ENCODE measurements around the gene PCSK7. TPM values are rescaled to one million over a fixed set of nuclear protein-coding genes. Genes with fewer than 3 reads are reported as not detected.
"Not testable (repeated sequence)": the region's sequence is repeated elsewhere in the genome, so short reads cannot be mapped to it uniquely, and the experiment has no call there.

Gene PCSK7
- total RNA-seq, 1 experiment from 2014 or later: 33.7 TPM

DNA sequence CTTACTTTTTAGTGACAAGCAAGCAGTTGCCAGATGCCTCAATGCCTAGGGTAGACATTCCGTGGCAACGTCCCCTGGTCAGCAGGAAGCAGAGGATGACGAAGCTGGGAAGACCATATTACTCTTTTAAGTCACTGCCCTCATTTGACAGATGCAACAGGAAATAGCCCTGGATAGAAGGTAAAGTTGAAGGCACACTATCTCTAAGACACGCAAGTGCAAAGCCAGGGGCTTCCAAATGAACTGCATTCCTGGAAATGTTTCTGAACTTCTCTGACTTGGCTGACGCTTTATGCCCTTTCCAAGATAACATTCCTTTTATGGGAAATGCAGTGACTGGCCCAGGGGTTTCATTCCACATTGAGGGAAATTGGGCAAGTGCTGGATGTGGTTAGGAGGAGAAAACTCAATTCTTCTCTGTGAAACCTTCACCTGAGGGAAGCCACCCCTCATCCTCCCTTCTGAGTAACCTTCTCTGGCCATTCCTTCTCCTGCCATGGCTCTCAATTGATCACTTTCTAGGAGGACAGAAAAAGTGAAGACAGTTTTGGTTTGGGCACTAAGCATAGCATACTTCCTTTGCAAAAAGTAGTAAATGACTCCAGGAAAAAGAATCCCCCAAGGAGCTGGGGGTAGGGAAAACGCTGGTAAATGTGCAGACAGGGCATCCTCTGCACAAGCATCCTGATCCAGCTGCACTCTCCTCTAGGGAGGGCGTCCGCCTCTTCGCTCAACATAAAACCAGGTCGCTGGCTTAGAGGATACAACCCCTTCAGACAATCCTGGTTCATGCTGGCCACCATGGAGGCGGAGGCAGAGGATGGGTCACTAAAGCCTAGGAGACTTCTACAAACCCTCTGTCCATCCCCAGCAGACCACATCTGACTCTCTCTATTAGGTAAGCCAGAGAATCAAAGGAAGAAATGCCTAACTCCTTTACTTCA lies 14.5 kb downstream of the PCSK7 start:
- no peak for DNase-seq (ENCODE audit: low read depth)

DNA sequence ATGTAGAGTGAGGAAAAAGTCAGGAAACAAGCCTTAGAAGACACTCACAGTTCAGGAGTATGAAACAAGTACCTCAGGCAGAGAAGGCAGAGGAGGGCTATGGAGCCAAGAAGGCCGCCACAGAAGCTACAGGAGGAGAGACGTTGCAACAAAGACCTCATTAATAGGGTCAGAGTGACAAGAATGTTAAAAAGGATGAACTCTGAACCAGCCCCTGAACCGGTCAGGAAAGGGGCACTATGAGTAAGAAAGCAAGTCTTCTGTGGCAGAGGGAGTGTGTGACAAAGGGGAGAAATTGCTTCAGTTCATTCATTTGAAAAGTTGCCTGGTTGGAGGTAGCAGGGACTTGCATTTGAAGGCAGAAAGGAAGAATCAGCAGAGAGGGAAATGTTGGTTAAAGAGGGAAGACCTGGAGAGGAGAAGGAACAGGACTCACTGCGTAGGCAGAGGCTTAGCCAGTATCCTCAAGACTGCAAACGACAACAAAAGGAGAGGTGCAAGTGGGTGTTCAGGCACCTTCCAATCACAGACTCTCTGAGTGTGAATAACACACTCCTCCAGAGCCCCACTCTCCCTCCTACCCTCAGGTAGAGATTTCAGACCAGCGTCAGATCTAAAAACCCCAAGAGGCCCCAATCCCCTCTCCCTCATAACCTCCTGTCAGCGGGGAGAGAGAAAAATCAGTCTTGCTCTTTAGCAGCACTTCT lies 17.3 kb downstream of the PCSK7 start:
- DNase-seq (ENCODE audit: low read depth): no peak

DNA sequence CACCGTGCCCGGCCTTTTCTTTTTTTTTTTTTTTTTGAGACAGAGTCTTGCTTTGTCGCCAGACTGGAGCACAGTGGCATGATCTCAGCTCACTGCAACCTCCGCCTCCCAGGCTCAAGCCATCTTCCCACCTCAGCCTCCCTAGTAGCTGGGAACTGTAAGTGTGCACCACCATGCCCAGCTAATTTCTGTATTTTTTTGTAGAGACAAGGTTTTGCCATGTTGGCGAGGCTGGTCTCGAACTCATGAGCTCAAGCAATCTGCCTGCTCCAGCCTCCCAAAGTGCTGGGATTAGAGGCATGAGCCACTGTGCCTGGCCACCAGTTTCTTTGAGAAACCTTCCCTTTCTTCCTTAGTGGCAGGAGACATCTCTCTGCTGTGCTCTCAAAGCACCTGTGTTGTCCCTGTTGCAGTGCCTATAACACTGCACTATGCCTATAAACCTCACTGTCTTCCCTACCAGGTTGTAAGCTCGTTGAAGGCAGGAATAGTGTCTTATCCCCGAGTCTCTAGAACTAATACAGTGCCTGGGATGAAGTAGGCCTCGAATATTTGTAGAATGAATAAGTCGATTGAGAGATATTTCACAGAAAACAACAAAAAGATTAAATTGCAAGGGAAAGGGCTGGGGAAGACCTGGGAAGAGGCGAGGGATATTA lies 19.0 kb downstream of the PCSK7 start:
- DNase-seq (ENCODE audit: low read depth): no peak

DNA sequence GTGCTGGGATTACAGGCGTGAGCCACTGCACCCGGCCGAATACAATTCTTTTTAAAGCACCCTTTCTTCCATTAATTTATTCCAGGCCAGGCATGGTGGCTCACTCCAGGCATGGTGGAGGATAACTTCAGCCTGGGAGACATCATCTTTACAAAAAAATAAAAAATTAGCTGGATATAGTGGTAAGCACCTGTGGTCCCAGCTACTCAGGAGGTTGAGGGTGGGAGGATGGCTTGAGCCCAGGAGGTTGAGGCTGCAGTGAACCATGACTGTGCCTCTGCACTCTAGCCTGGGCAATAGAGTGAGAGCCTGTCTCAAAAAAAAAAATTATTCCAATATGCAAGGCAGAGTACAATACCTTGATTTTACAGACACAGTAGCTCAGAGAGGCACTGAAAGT lies 21.3 kb downstream of the PCSK7 start:
- DNase-seq (ENCODE audit: low read depth): no peak

DNA sequence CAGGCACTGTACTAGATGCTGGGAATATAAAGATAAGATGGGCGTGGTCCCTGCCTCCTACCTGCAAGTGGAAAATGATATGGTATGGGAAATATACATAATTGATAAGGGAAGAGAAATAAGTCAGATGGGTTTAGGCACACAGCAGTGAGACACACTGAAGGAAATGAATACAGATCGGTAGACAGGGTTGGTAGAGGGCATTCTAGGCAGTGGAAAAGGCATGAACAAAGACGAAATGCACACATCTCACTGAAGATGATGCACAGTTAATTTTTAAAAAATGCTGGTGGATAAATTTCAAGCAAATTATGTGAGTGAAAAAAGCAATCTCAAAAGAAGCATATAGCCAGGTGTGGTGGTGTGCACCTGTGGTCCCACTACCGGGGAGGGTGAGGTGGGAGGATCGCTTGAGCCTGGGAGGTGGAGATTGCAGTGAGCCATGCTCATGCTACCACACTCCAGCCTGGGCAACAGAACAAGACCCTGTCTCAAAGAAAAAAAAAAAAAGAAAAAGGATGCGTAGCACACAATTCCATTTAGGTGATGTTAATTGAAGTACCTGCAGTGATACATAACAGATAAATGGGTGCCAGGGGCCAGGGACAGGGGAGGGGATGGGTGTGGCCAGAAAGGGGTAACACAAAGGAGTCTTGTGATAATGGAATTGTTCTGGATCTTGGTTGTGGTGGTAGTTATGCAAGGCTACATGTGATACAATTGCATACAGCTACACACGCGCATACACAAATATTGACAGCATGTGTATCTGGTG lies 22.3 kb downstream of the PCSK7 start:
- DNase-seq (ENCODE audit: low read depth): not testable (repeated sequence)

DNA sequence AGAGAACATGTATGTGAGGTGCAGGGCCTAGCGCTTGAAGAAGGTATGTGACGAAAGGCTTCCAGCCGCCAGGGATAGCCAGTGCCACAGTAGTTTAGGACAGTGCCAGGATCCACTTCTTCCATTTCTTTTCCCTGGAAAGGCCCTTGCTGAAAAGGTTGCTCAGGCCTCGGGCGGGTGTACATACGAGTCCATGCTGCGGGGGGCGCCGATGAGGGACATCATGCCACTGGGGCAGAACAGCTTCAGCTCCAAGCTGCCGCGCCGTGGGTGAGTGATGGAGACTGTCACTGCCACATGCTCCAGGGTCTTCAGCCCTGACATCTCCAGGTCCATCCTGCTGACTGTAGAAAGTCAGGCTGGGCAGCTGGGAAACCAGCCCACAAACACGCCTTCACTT lies 23.2 kb downstream of the PCSK7 start:
- not testable (repeated sequence) for DNase-seq (ENCODE audit: low read depth)

DNA sequence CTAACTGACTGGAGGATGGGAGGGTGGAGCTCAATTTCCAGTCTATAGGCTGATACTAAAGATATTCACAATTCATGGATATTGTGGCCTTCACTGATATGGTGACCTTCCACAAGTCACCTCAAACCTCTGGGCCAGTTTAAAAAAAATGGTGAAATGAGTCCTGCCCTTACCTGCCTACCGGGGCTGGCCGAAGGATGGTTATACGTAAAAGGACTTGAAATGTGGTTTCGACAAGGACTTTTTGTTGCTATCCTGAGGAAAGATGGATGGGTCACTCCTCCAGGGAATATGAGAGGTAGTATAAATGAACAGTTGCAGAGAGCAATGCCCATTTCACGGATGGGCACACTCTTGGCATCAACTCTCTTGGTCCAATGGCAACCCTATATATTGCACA lies 24.4 kb downstream of the PCSK7 start:
- DNase-seq (ENCODE audit: low read depth): not testable (repeated sequence)

DNA sequence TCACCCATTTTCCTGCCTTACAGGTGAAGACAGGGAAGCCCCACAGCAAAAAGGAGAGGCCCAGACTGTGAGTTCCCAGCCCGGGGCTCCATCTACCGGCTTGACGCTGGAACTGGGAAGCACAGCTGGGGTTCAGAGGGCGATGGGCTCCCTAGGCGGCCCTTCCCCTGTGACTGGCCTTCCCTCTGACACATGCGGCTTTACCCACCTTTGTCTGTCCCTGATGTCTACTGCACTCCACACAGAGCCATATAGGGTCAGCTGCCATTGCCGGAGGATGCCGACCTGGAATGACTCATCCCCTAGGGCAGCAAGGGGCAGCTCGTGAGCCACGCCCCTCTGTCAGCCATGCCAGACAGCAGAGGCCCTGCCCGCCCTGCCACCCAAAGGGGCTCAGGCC lies 25.0 kb downstream of the PCSK7 start:
- DNase-seq (ENCODE audit: low read depth): peak; percentile 24

DNA sequence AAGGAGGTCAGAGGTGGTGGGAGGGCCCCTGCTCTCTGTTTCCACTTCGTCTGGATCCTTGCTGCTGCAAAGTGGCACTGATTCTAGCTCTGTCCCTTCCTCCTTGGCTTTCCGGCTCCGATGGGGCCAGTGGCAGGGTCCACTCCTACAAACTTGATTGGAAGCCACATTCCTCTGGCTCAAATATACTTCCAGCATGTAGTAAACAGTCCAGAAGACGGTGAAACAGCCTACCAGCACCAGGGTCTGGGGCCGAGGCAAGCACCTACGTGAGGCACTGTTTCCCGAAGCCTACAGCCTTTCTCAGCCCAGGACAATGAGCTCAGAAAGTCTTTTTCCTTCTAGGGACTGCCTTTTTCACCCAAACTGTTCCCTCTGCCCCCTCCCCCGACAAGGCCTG lies 25.8 kb downstream of the PCSK7 start:
- not testable (repeated sequence) for DNase-seq (ENCODE audit: low read depth)

DNA sequence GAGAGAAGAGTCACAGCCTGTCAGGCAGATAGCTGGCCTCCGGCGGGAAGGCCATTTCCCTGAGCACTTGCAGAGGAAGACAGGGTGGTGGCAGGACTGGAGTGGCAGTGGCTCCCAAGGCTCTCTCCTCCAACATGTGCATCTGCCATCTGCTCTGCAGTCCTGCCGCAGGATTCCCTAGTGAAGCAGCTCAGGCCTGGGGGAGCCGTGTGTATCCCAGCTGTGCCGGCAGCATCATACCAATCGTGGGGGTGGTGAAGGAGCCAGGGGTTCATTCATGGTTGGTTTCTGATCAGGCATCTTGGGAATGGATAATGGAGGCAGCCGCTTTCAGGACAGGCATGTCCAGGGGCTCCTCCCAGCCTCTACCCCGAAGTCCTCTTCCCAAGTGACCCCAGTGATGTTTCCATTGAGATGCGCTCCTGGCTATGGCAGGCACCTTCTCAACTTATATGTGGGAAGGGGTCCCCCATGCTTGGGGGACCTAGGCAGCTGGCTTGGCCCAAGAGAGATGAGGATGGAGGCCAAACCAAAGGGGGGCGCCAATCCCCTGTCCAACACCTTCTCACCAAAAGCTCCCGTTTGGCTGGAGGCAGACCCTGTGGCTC lies 26.6 kb downstream of the PCSK7 start:
- DNase-seq (ENCODE audit: low read depth): no peak

DNA sequence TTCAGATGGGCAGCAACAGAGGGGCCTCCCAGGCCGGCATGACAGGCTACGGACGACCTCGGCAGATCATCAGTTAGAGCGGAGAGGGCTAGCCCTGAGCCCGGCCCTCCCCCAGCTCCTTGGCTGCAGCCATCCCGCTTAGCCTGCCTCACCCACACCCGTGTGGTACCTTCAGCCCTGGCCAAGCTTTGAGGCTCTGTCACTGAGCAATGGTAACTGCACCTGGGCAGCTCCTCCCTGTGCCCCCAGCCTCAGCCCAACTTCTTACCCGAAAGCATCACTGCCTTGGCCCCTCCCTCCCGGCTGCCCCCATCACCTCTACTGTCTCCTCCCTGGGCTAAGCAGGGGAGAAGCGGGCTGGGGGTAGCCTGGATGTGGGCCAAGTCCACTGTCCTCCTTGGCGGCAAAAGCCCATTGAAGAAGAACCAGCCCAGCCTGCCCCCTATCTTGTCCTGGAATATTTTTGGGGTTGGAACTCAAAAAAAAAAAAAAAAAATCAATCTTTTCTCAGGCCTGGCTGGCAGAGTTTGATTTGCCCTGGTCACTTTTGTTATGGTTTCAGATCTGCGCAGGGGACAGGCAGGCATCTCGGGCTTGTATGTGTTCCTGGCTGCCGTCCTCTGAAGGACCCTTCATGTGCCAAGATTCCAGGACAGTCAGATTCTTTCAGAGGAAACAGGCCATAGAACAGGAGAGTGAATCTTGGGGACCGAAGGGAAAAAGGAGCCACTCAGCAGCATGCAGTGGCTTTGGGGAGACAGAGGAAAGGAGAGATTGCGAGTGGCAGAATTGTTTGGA lies 27.4 kb downstream of the PCSK7 start:
- no peak for DNase-seq (ENCODE audit: low read depth)

DNA sequence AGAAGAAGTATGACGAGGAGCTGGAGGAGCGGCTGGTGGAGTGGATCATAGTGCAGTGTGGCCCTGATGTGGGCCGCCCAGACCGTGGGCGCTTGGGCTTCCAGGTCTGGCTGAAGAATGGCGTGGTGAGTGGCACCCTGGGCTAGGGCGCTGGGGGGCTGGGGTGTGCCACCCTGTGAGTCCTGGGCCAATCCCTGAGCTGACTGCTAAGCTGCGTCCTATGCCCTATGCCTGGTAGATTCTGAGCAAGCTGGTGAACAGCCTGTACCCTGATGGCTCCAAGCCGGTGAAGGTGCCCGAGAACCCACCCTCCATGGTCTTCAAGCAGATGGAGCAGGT lies 28.8 kb downstream of the PCSK7 start:
- DNase-seq (ENCODE audit: low read depth): no peak

DNA sequence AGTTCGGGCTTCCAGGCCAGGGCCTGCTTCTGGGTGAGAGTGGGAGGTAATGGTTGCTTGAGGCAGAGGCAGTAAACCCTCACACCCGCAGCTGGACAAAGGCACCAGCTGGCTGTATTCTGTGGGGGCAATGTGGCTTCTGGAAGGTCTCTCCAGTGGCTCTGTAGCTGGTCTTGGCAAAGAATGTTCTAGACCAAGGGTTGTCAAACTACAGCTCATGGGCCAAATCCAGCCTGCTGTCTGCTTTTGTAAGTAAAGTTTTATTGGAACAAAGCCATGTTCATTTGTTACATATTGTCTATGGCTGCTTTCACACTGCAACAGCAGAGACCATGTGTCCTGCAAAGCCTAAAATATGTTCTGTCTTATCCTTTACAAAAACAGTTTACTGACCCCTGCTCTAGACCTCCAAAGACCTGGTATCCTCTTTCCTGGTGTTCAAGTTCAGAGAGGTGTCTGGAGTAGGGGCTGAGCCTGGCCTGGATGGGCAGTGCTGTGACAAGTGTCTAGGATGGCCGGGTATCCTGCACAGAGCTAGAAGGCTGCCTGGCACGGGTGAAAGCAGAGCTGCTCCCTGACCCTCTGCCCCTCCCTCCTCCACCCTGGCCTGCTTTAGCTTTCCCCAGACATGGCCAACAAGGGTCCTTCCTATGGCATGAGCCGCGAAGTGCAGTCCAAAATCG lies 29.3 kb downstream of the PCSK7 start:
- no peak for DNase-seq (ENCODE audit: low read depth)

DNA sequence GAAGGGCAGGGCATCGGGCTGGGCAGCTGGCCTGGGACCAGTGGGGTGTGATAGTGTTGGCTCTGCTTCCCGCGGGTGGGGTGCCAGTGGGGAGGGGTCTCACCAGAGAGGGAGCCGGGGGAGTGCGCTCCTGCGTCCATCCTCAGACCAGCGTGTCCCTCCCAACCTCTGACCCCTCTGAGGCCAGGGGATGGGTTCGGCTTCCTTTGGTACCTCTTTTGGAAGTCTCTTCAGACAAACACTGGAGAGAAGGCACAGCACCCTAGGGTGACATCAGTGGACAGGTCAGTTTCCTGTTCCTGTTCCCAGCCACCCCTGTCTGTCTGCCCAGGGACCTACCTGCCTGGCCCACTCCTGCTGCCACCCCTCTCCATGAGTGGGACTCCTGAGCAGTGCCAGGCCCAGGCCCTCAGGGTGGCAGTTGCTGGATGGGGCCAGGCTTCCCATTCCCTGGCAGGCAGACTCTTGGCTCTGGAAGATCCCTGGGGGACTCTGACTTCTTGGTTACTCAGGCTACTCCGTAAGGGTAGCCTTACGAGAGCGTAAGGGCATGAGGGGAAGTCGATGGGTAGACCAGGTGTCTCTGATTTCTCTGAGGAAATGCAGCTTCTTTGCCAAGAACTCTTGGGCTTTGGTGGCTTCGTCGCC lies 30.1 kb downstream of the PCSK7 start:
- DNase-seq (ENCODE audit: low read depth): no peak

DNA sequence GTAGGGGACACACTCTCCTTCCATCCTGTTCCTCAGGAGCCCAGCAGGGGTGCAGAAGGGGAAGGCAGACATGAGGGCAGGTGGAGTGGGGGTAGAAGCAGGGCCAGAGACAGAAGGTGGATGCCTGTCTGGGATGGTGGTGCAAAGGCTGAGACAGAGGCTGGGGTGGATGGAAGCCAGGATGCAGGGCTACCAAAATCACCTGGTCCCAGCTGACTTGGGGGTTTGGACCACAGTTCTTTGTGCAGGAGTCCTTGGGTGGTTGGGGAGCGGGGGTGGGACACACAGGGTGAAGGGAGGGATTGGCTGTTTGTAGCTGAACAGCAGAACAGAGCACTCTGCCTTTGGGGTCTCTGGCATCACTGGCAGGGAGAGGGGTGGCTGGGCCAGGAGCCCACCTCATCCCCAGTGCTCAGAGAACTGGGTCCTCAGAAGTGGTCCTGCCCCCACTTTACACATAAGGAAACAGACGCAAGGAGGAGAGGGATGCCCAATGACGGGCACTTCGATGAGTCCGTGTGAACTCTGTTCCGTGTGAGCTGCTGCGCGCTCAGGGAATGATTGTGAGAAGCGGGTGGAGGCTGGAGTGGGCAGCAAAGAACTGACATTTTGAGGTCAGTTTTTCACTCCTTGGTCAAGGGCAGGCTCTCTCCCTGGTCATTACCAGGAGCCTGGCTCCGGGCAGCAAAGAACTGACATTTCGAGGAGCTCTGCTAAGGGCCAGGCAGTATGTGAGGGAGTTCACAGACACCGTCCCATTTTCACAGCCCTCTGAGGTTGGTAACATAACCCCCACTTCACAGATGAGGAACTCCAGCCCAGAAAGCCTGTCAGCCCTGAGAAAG lies 30.8 kb downstream of the PCSK7 start:
- DNase-seq (ENCODE audit: low read depth): no peak

DNA sequence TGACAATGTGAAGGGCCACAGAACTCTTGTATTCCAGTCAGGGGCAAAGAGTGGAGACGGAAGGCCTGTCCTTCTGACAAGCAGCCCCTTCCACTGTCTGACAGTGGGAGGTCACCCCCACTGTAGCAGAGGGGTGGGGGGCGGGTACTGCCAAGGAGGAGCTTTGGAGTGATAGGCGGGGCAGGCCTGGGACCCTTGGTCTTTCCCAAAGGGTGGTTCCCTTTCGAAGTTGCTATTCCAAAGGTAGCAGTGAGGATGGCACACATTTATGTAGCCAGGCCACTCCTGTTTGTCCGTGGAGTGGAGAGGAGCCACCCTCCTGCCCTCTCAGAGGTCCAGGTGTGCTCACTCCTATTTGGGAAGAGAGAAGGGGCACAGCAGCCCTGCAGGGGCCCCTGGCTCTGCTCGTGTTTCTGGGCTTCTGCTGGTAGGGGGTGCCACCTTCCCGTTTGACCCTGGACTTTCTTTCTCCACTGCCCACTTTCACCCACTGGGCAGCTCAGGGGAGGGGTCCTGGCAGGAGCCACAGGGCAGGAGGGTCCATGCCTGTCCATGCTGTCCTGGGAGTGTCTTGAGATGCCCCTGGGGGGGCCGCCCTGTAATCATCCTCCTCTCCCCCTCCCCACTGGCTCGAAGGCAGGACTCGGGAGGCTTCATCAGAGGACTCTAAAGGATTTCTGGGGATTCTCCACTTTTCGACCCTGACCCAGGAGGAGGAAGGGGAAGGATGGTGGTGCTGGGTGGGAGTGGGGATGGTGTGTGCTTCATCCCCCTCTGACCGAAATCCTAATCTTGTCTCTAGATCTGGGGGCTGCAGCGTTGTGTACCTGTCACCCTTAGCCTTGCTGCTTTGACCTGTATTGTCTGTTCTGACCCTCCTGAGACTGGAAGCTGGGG lies 31.7 kb downstream of the PCSK7 start:
- no peak for DNase-seq (ENCODE audit: low read depth)

Measured in Daoy (cell line).